Stimulated activated CD8-positive, alpha-beta memory T cell treated with anti-CD3 and anti-CD28 coated beads, Interleukin-12 subunit alpha, Interleukin-12 subunit beta, amount 100 ng/mL, for 24 hours (primary cell): ENCODE measurements around the gene ERMAP.
"Not testable (repeated sequence)": the region's sequence is repeated elsewhere in the genome, so short reads cannot be mapped to it uniquely, and the experiment has no call there.

Source experiments
- DNase-seq: peaks from one replicate; pipeline ENCODE4 v3.0.0-alpha.2; 2020; ENCODE audit errors: extremely low read depth

The ERMAP gene

GRCh38 chr1:42807056-42807668 is 9.8 kb upstream of the ERMAP start:
- no peak for DNase-seq

- DNase-seq = not testable (repeated sequence)
These were observed 2.1 kb upstream of the ERMAP start for GRCh38 chr1:42814815-42815214.

GRCh38 chr1:42815941-42816584 is 859 bp upstream of the ERMAP start:
- DNase-seq = no peak

GRCh38 chr1:42817440-42817767 is 482 bp downstream of the ERMAP start:
- DNase-seq = no peak

- no peak for DNase-seq
These were observed 1.1 kb downstream of the ERMAP start for GRCh38 chr1:42817976-42818375.

- no peak for DNase-seq
These were observed 3.9 kb downstream of the ERMAP start for GRCh38 chr1:42820813-42821212.

- no peak for DNase-seq
These were observed 4.8 kb downstream of the ERMAP start for GRCh38 chr1:42821690-42822089.

- no peak for DNase-seq
These were observed 6.0 kb downstream of the ERMAP start for GRCh38 chr1:42822800-42823392.

- no peak for DNase-seq
These were observed 7.6 kb downstream of the ERMAP start for GRCh38 chr1:42824481-42825035.

GRCh38 chr1:42825036-42825851 is 8.3 kb downstream of the ERMAP start:
- no peak for DNase-seq

GRCh38 chr1:42830631-42831030 is 13.7 kb downstream of the ERMAP start:
- no peak for DNase-seq

GRCh38 chr1:42831273-42831672 is 14.4 kb downstream of the ERMAP start:
- DNase-seq = no peak

GRCh38 chr1:42832641-42833240 is 15.8 kb downstream of the ERMAP start:
- no peak for DNase-seq

- DNase-seq = no peak
These were observed 17.1 kb downstream of the ERMAP start for GRCh38 chr1:42833981-42834380.

- no peak for DNase-seq
These were observed 17.9 kb downstream of the ERMAP start for GRCh38 chr1:42834803-42835202.

- no peak for DNase-seq
These were observed 18.5 kb downstream of the ERMAP start for GRCh38 chr1:42835422-42835821.

- DNase-seq = no peak
These were observed 20.8 kb downstream of the ERMAP start for GRCh38 chr1:42837709-42838108.

- DNase-seq = no peak
These were observed 21.7 kb downstream of the ERMAP start for GRCh38 chr1:42838482-42839190.

GRCh38 chr1:42841010-42841409 is 24.1 kb downstream of the ERMAP start:
- no peak for DNase-seq

GRCh38 chr1:42841440-42842147 is 24.7 kb downstream of the ERMAP start:
- DNase-seq = no peak
